ENCODE data around the gene DGCR2. TPM values are rescaled to one million over a fixed set of nuclear protein-coding genes. Genes with fewer than 3 reads are reported as not detected.

DGCR2 gene
- total and polyA plus RNA-seq, 2 of the 4 experiments (the other 2 are of a cell fraction): 17.2 to 35.4 TPM

GRCh38 chr22:19142394-19142793 is 20.2 kb upstream of the DGCR2 start:
- Histone ChIP-seq H3K14ac (replicated peaks; ENCODE audit: low read depth, low read length) (no peak overlapping the region), H3K9me3 (ENCODE audit: control insufficient read depth, insufficient read depth, low read length) (no peaks in the 10 kb centered on the region), H3K79me1 (ENCODE audit: low read depth in 1 of 2, low read length in 2 of 2) (peaks cover 7 to 27% of the 10 kb centered on the region in 2 experiments), H2BK20ac (ENCODE audit: low read depth, low read length) (no peak overlapping the region), H2BK15ac (ENCODE audit: low read depth, low read length) (no peak overlapping the region), H3K4me3 (ENCODE audit: insufficient read depth, low read depth, low read length) (no peak overlapping the region), H2BK5ac (ENCODE audit: low read depth, low read length, poor library complexity, severe bottlenecking) (no peak overlapping the region), H4K5ac (ENCODE audit: low read depth, low read length) (no peak overlapping the region), H2AK5ac (ENCODE audit: low read depth, low read length) (no peak overlapping the region), H2BK120ac (ENCODE audit: low read depth, low read length) (no peak overlapping the region), H3K9ac (ENCODE audit: low read depth, low read length) (no peak overlapping the region), H3K56ac (ENCODE audit: extremely low read depth, insufficient read depth, low read length) (no peak overlapping the region), H2AK9ac (replicated peaks; ENCODE audit: low read depth, low read length, poor library complexity) (no peak overlapping the region), H3K9me1 (ENCODE audit: insufficient read depth, low read length) (0 out of 2 replicates have a peak, but pooled peaks cover 3% of the 10 kb centered on the region), H3K23ac (ENCODE audit: low read depth, low read length) (no peak overlapping the region), H3K36me3 (ENCODE audit: control insufficient read depth, insufficient read depth, low read length) (peaks cover 48% of the 10 kb centered on the region), H3K4ac (ENCODE audit: low read depth, low read length) (no peak overlapping the region), H3K4me2 (ENCODE audit: low read depth, low read length) (no peak overlapping the region), H2AFZ (replicated peaks; ENCODE audit: low read length, poor library complexity) (no peak overlapping the region), H3K18ac (ENCODE audit: low read depth, low read length) (no peak overlapping the region), H3K4me1 (ENCODE audit: control insufficient read depth, insufficient read depth, low read length) (no peaks in the 10 kb centered on the region), H4K20me1 (ENCODE audit: insufficient read depth, low read length) (peaks cover 4% of the 10 kb centered on the region), H3K27ac (ENCODE audit: insufficient read depth, low read length) (no peak overlapping the region), H4K91ac (ENCODE audit: insufficient read depth, low read depth, low read length) (no peak overlapping the region), H3K27me3 (ENCODE audit: control insufficient read depth, insufficient read depth, low read length) (peaks cover 6% of the 10 kb centered on the region), H4K8ac (ENCODE audit: low read depth in 2 of 2, low read length in 2 of 2) (no peak overlapping the region)
- dilution Hi-C loops (cut with HindIII; ENCODE audit: low sequenced_read_pairs, unreplicated experiment): no loop called here
- DNase-seq (no peak), ATAC-seq (ENCODE audit: low read depth) (no peak)
- in situ Hi-C loops (cut with MboI; ENCODE audit: low sequenced_read_pairs): no loop called here
- BruUV-seq (replicated peaks): no TSS peak
- ChIA-PET CTCF (no interaction called here), POLR2A (ENCODE audit: unreplicated experiment) (no interaction called here)
- TF ChIP-seq MAFK (IDR thresholded peaks at IDR 0.05; ENCODE audit: low read depth, low read length): no peak
- TF ChIP-seq RFX5 (IDR thresholded peaks at IDR 0.05; ENCODE audit: low read depth, low read length): no peak
- no peak for TF ChIP-seq POLR2A (IDR thresholded peaks at IDR 0.05; ENCODE audit: low read depth, low read length)
- TF ChIP-seq CEBPB (IDR thresholded peaks at IDR 0.05; ENCODE audit: low read depth, low read length): no peak
- TF ChIP-seq CHD1 (IDR thresholded peaks at IDR 0.05; ENCODE audit: low read depth, low read length): no peak
- no peak for TF ChIP-seq CTCF (conservative IDR thresholded peaks at IDR 0.05; ENCODE audit: low read depth, low read length)
- no peak for TF ChIP-seq MAZ (IDR thresholded peaks at IDR 0.05; ENCODE audit: borderline replicate concordance, low read depth, low read length)
- TF ChIP-seq BHLHE40 (IDR thresholded peaks at IDR 0.05; ENCODE audit: low read depth, low read length): no peak
- 100% methylated on average over 1 of the region's 9 CpGs; no CpG with 5 or more reads in 1 of the 2 experiments for WGBS, 2 experiments (ENCODE audit: extremely low coverage in 2 of 2, insufficient read length in 1 of 2)
- intact Hi-C loops (cut with micrococcal nuclease): no loop called here

Measured in IMR-90 (cell line).